ENCODE measurements around the gene ANO10. TPM values are rescaled to one million over a fixed set of nuclear protein-coding genes. Genes with fewer than 3 reads are reported as not detected.

Gene ANO10
- polyA plus RNA-seq, 3 donors: 11.2 to 24.8 (median 21.6) TPM

DNA sequence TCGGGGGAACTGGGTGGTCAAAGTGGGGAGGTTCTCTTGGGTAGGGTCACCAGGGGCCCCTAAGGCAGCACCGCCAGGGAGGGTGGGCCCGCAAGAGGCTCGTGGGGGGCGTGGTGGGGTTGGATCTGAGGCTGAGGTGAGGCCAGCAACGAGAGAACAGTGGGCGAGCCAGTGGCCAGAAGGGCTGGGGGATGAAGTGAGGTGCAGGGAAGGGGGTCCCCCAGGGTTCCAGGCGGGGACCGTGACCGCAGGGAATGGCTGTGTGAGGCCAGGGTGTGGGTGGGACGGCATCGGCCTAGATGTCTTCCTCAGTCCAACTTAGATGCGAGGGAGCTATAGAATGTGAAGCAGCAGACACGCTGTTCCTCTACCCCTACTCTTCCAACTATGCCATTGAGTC, 257.3 kb downstream of the ANO10 start:
- peak overlapping the region in 1 of 7 donors; percentile 50 for H3K27ac Mint-ChIP-seq
- no peak for DNase-seq
- no peak overlapping the region for H3K4me3 ChIP-seq (replicated peaks in 1 of 3; ENCODE audit: low read depth in 2 of 3, low read length in 3 of 3)
- H2AFZ ChIP-seq (ENCODE audit: insufficient read depth, low read depth, low read length, poor library complexity, severe bottlenecking): no peak overlapping the region
- intact Hi-C loops (cut with micrococcal nuclease): no loop called here
- H3K79me2 ChIP-seq (ENCODE audit: insufficient read depth, low read length): no peaks in the 10 kb centered on the region
- TF ChIP-seq, protein P1, sequence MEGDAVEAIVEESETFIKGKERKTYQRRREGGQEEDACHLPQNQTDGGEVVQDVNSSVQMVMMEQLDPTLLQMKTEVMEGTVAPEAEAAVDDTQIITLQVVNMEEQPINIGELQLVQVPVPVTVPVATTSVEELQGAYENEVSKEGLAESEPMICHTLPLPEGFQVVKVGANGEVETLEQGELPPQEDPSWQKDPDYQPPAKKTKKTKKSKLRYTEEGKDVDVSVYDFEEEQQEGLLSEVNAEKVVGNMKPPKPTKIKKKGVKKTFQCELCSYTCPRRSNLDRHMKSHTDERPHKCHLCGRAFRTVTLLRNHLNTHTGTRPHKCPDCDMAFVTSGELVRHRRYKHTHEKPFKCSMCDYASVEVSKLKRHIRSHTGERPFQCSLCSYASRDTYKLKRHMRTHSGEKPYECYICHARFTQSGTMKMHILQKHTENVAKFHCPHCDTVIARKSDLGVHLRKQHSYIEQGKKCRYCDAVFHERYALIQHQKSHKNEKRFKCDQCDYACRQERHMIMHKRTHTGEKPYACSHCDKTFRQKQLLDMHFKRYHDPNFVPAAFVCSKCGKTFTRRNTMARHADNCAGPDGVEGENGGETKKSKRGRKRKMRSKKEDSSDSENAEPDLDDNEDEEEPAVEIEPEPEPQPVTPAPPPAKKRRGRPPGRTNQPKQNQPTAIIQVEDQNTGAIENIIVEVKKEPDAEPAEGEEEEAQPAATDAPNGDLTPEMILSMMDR (IDR thresholded peaks at IDR 0.05): no peak
- H3K4me1 Mint-ChIP-seq: peaks cover under 1% of the 10 kb centered on the region
- H3K27ac ChIP-seq (ENCODE audit: low read depth in 1 of 2, low read length in 2 of 2): no peak overlapping the region
- WGBS (ENCODE audit: insufficient coverage): 97% methylated on average over 11 of the region's 14 CpGs
- no peak overlapping the region for H3K9ac ChIP-seq (ENCODE audit: insufficient read depth, low read length, poor library complexity, severe bottlenecking)
- H3K36me3 ChIP-seq (replicated peaks in 1 of 2; ENCODE audit: control insufficient read depth in 1 of 2, insufficient read depth in 2 of 2, low read length in 2 of 2): peaks cover 16 to 20% of the 10 kb centered on the region in 2 donors
- no peak overlapping the region for H3K4me2 ChIP-seq (replicated peaks; ENCODE audit: extremely low read depth, low read length, poor library complexity, severe bottlenecking)
- H3K4me1 ChIP-seq (ENCODE audit: control insufficient read depth in 1 of 2, insufficient read depth in 2 of 2, low read length in 2 of 2): peaks cover 0 to 3% of the 10 kb centered on the region in 2 donors
- peaks cover 0 to 5% (median 0%) of the 10 kb centered on the region in 7 donors for H3K9me3 Mint-ChIP-seq
- H3K4me3 Mint-ChIP-seq: no peak overlapping the region
- H3K36me3 Mint-ChIP-seq: peaks cover 19 to 35% of the 10 kb centered on the region in 2 donors
- no peaks in the 10 kb centered on the region for H3K9me3 ChIP-seq (replicated peaks in 1 of 2; ENCODE audit: control insufficient read depth in 1 of 2, insufficient read depth in 1 of 2, low read length in 2 of 2)
- no peaks in the 10 kb centered on the region for H3K27me3 ChIP-seq (ENCODE audit: control insufficient read depth in 2 of 2, insufficient read depth in 2 of 2, low read length in 2 of 2)
- H3K27me3 Mint-ChIP-seq (ENCODE audit: low read depth in 3 of 3): peaks cover 0 to 2% (median 1%) of the 10 kb centered on the region in 3 donors
- H4K20me1 ChIP-seq (ENCODE audit: insufficient read depth, low read length): no peaks in the 10 kb centered on the region

GRCh38 chr3:43363621-43364266, 258.1 kb downstream of the ANO10 start:
- Mint-ChIP-seq H3K27ac (no peak overlapping the region), H3K4me1 (no peaks in the 10 kb centered on the region), H3K36me3 (peaks cover 19 to 30% of the 10 kb centered on the region in 2 donors), H3K27me3 (ENCODE audit: low read depth in 3 of 3) (peaks cover 0 to 1% (median 0%) of the 10 kb centered on the region in 3 donors), H3K4me3 (no peak overlapping the region), H3K9me3 (peaks cover 0 to 5% (median 0%) of the 10 kb centered on the region in 7 donors)
- Histone ChIP-seq H3K4me3 (replicated peaks in 1 of 3; ENCODE audit: low read depth in 2 of 3, low read length in 3 of 3) (no peak overlapping the region), H3K27ac (ENCODE audit: low read depth in 1 of 2, low read length in 2 of 2) (no peak overlapping the region), H3K36me3 (replicated peaks in 1 of 2; ENCODE audit: control insufficient read depth in 1 of 2, insufficient read depth in 2 of 2, low read length in 2 of 2) (peaks cover 16 to 20% of the 10 kb centered on the region in 2 donors), H3K79me2 (ENCODE audit: insufficient read depth, low read length) (no peaks in the 10 kb centered on the region), H3K4me2 (replicated peaks; ENCODE audit: extremely low read depth, low read length, poor library complexity, severe bottlenecking) (no peak overlapping the region), H3K9ac (ENCODE audit: insufficient read depth, low read length, poor library complexity, severe bottlenecking) (no peak overlapping the region), H3K4me1 (ENCODE audit: control insufficient read depth in 1 of 2, insufficient read depth in 2 of 2, low read length in 2 of 2) (no peaks in the 10 kb centered on the region), H2AFZ (ENCODE audit: insufficient read depth, low read depth, low read length, poor library complexity, severe bottlenecking) (no peak overlapping the region), H4K20me1 (ENCODE audit: insufficient read depth, low read length) (no peaks in the 10 kb centered on the region), H3K27me3 (ENCODE audit: control insufficient read depth in 2 of 2, insufficient read depth in 2 of 2, low read length in 2 of 2) (no peaks in the 10 kb centered on the region), H3K9me3 (replicated peaks in 1 of 2; ENCODE audit: control insufficient read depth in 1 of 2, insufficient read depth in 1 of 2, low read length in 2 of 2) (no peaks in the 10 kb centered on the region)
- intact Hi-C loops (cut with micrococcal nuclease): no loop called here
- TF ChIP-seq, protein P1 (IDR thresholded peaks at IDR 0.05): no peak
- no peak for DNase-seq
- 97% methylated on average over 25 of the region's 26 CpGs for WGBS (ENCODE audit: insufficient coverage)
